ENCODE data around the gene BICD1. TPM values are rescaled to one million over a fixed set of nuclear protein-coding genes. Genes with fewer than 3 reads are reported as not detected.
A peak's percentile ranks its signal among the peaks of the same experiment; 100 is the strongest.

The BICD1 gene
- total and polyA plus RNA-seq, 9 donors: 19.4 to 75.5 (median 60.2) TPM

DNA sequence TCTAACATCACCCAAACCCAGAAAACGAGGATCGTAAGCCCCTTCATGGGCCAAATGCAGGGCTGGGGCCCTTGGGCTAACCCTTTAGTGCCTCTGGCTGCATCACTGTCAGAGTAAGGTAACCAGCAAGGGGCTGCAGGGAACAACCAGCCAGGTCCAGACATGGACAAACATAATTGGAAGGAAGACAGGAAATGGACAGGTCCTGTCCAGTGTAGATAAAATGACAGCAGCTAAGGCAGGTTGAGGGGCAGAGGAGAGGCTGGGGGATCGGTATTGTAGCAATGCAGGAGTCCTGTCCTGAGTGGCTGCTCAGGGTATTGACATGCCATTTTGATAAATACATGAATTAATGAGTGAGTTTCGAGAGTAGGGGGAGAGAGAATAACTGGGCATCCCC is 29.8 kb downstream of the BICD1 start:
- Histone ChIP-seq H3K27ac (no peak overlapping the region), H3K4me1 (ENCODE audit: insufficient read depth) (peaks cover 12% of the 10 kb centered on the region), H3K36me3 (no peaks in the 10 kb centered on the region), H3K27me3 (no peaks in the 10 kb centered on the region), H3K4me3 (no peak overlapping the region), H3K9me3 (no peaks in the 10 kb centered on the region)
- 82 to 86% (median 85%) methylated on average over 4 of the region's 4 CpGs for WGBS, 3 donors
- TF ChIP-seq, protein P1, sequence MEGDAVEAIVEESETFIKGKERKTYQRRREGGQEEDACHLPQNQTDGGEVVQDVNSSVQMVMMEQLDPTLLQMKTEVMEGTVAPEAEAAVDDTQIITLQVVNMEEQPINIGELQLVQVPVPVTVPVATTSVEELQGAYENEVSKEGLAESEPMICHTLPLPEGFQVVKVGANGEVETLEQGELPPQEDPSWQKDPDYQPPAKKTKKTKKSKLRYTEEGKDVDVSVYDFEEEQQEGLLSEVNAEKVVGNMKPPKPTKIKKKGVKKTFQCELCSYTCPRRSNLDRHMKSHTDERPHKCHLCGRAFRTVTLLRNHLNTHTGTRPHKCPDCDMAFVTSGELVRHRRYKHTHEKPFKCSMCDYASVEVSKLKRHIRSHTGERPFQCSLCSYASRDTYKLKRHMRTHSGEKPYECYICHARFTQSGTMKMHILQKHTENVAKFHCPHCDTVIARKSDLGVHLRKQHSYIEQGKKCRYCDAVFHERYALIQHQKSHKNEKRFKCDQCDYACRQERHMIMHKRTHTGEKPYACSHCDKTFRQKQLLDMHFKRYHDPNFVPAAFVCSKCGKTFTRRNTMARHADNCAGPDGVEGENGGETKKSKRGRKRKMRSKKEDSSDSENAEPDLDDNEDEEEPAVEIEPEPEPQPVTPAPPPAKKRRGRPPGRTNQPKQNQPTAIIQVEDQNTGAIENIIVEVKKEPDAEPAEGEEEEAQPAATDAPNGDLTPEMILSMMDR (IDR thresholded peaks at IDR 0.05): no peak
- TF ChIP-seq POLR2A (IDR thresholded peaks at IDR 0.05): no peak
- TF ChIP-seq EP300 (IDR thresholded peaks at IDR 0.05): no peak
- no peak for DNase-seq
- intact Hi-C loops (cut with DNase I): no loop called here

DNA sequence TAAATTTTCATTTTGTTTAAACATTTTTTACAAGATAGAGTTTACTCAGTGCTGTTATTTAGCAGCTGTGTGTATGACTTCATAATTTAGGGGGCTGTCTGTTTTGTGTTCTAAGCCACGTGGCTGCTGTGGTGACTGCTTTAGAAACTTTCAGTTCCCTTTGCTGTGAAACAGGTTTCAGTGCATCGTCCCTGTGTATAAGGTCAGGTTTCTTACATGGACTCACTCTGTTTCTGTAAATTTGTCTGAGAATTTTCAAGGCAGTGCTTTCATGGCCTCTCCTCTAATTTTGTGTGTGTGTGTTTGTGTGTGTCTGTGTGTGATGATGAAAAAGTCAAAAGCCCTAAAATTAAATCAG is 32.4 kb downstream of the BICD1 start:
- intact Hi-C loops (cut with DNase I): no loop called here
- Histone ChIP-seq H3K9me3 (no peaks in the 10 kb centered on the region), H3K4me3 (peak overlapping the region; percentile 32), H3K36me3 (no peaks in the 10 kb centered on the region), H3K27ac (peak overlapping the region in 1 of 2 donors; percentile 63), H3K4me1 (ENCODE audit: insufficient read depth) (peaks cover 8% of the 10 kb centered on the region), H3K27me3 (no peaks in the 10 kb centered on the region)
- DNase-seq: peak in 1 of 5 donors; percentile 33
- WGBS, 3 donors: 3 to 19% (median 6%) methylated on average over 2 of the region's 2 CpGs
- TF ChIP-seq EP300 (IDR thresholded peaks at IDR 0.05) (no peak), POLR2A (IDR thresholded peaks at IDR 0.05) (no peak)
- TF ChIP-seq, protein P1 (IDR thresholded peaks at IDR 0.05): no peak

DNA sequence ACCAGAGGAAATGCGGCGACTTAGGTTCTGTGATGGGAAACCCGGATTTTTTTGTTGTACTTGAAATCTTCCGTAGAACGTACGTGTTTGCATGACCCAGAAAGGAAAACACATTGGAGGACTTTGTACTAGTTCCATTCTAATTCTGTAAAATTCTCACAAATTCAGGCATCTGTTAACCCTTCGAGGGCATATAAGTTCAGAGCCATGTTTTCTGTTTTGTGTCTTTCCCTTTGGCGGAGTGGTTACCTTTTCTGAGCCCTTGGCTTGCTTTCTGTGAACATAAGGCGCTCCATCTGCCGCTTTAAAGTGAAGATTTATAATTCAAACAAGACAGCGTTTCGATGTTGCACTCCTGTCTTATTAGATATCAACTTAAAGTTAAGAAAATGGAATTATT is 34.2 kb downstream of the BICD1 start:
- H3K9me3 ChIP-seq: no peaks in the 10 kb centered on the region
- H3K27me3 ChIP-seq: no peaks in the 10 kb centered on the region
- no peak for DNase-seq
- no peak overlapping the region for H3K4me3 ChIP-seq
- 25 to 62% (median 36%) methylated on average over 12 of the region's 12 CpGs for WGBS, 3 donors
- TF ChIP-seq POLR2A (IDR thresholded peaks at IDR 0.05): no peak
- no peak for TF ChIP-seq EP300 (IDR thresholded peaks at IDR 0.05)
- TF ChIP-seq, protein P1 (IDR thresholded peaks at IDR 0.05): no peak
- no peaks in the 10 kb centered on the region for H3K4me1 ChIP-seq (ENCODE audit: insufficient read depth)
- peak overlapping the region in 1 of 2 donors; percentile 63 for H3K27ac ChIP-seq
- H3K36me3 ChIP-seq: no peaks in the 10 kb centered on the region
- intact Hi-C loops (cut with DNase I): no loop called here

DNA sequence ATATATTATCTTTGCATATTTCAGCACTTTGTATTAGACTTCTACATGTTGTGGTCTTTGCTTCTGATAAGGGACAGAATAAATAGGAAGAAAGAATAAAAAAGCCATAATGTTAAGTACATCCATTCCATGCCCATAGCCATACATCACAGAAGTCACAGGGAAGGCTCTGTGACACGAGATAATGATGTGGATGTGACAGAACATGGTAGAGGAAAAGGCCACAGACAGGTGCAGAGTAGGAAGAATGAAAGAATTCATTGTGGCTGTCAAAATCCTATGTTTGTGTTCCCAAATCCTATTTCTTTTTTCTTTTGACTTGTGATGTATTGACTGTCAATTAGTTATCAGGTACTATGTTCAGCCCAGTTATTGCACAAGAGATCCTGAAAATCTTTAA is 38.4 kb downstream of the BICD1 start:
- Histone ChIP-seq H3K27ac (no peak overlapping the region), H3K9me3 (no peaks in the 10 kb centered on the region), H3K36me3 (no peaks in the 10 kb centered on the region), H3K27me3 (no peaks in the 10 kb centered on the region), H3K4me1 (ENCODE audit: insufficient read depth) (no peaks in the 10 kb centered on the region), H3K4me3 (no peak overlapping the region)
- TF ChIP-seq EP300 (IDR thresholded peaks at IDR 0.05): no peak
- no peak for TF ChIP-seq POLR2A (IDR thresholded peaks at IDR 0.05)
- TF ChIP-seq, protein P1 (IDR thresholded peaks at IDR 0.05): no peak
- WGBS, 3 donors: 44 to 96% (median 95%) methylated on average over 1 of the region's 1 CpG
- intact Hi-C loops (cut with DNase I): no loop called here
- DNase-seq: no peak

Measured in ovary (tissue), 9 donors.